EL (cell line): ENCODE data around the gene TSPOAP1.
A peak's percentile ranks its signal among the peaks of the same experiment; 100 is the strongest.

Experiments used
- DNase-seq: peaks from one replicate; pipeline ENCODE4 v3.0.0-alpha.2; 2016

The TSPOAP1 gene

GRCh38 chr17:58315281-58315711 lies 13.3 kb downstream of the TSPOAP1 start:
- DNase-seq, result no peak

- no peak for DNase-seq
These were observed 13.9 kb downstream of the TSPOAP1 start for GRCh38 chr17:58314706-58315015.

- no peak for DNase-seq
These were observed 14.5 kb downstream of the TSPOAP1 start for GRCh38 chr17:58313815-58314705.

GRCh38 chr17:58312829-58313228 lies 15.8 kb downstream of the TSPOAP1 start:
- no peak for DNase-seq

GRCh38 chr17:58312021-58312630 lies 16.5 kb downstream of the TSPOAP1 start:
- DNase-seq, result no peak

- no peak for DNase-seq
These were observed 17.1 kb downstream of the TSPOAP1 start for GRCh38 chr17:58311429-58311894.

- DNase-seq, result no peak
These were observed 17.8 kb downstream of the TSPOAP1 start for GRCh38 chr17:58310511-58311428.

- no peak for DNase-seq
These were observed 18.7 kb downstream of the TSPOAP1 start for GRCh38 chr17:58309918-58310259.

GRCh38 chr17:58308985-58309917 lies 19.3 kb downstream of the TSPOAP1 start:
- DNase-seq, result no peak

GRCh38 chr17:58308173-58308984 lies 20.2 kb downstream of the TSPOAP1 start:
- DNase-seq, result no peak

- DNase-seq, result no peak
These were observed 21.0 kb downstream of the TSPOAP1 start for GRCh38 chr17:58307468-58308172.

- DNase-seq, result no peak
These were observed 22.3 kb downstream of the TSPOAP1 start for GRCh38 chr17:58306131-58306951.

- DNase-seq, result no peak
These were observed 23.0 kb downstream of the TSPOAP1 start for GRCh38 chr17:58305626-58306025.

- DNase-seq, result no peak
These were observed 23.7 kb downstream of the TSPOAP1 start for GRCh38 chr17:58304750-58305486.

- peak; percentile 45 for DNase-seq
These were observed 24.4 kb downstream of the TSPOAP1 start for GRCh38 chr17:58303971-58304749.

- DNase-seq, result no peak
These were observed 25.5 kb downstream of the TSPOAP1 start for GRCh38 chr17:58302919-58303585.

- DNase-seq, result no peak
These were observed 26.2 kb downstream of the TSPOAP1 start for GRCh38 chr17:58302171-58302918.
